Right atrium auricular region (tissue), 2 donors: ENCODE data around the gene IER2. TPM values are rescaled to one million over a fixed set of nuclear protein-coding genes. Genes with fewer than 3 reads are reported as not detected.
"Not testable (repeated sequence)": the region's sequence is repeated elsewhere in the genome, so short reads cannot be mapped to it uniquely, and the experiment has no call there.

Experiments used
- DNase-seq: peaks from one replicate; pipeline ENCODE4 v3.0.0-alpha.2; 2019; ENCODE audit warnings: low spot score
- H3K27ac ChIP-seq, 2 donors: fragments of 200-600 bp; sonication (generic); 1 replicate in 1 of 2; 2 replicates in 1 of 2; pipeline ENCODE4 v1.5.1; 2016 to 2019
- H3K27me3 ChIP-seq, 2 donors: fragments of 200-600 bp; sonication (generic); one replicate each; pipeline versions ENCODE4 v1.5.1 to v1.6.0; 2017 to 2019
- H3K36me3 ChIP-seq: fragments of 200-600 bp; sonication (generic); one replicate; pipeline ENCODE4 v1.5.1; 2016
- H3K4me1 ChIP-seq, 2 donors: fragments of 200-600 bp; sonication (generic); one replicate each; pipeline versions ENCODE4 v1.5.1 to v1.6.0; 2017 to 2019
- H3K4me3 ChIP-seq, 2 donors: fragments of 200-600 bp; sonication (generic); 1 replicate in 1 of 2; 2 replicates in 1 of 2; pipeline ENCODE4 v1.5.1; 2017 to 2019; ENCODE audit warnings: mild to moderate bottlenecking in 1 of 2, moderate library complexity in 1 of 2
- H3K9me3 ChIP-seq, 2 donors: fragments of 200-600 bp; sonication (generic); one replicate each; pipeline ENCODE4 v1.5.1; 2019
- total RNA-seq, 2 donors: library from RNA; depleted of rRNA; stranded (reverse); fragments of >200 nt; gene quantifications; one replicate each; pipeline ENCODE4 v1.1.0, GENCODE V29; 2016
- TF ChIP-seq, protein P1 (sequence below), 2 donors: fragments of 200-600 bp; sonication (generic); IDR thresholded peaks; one replicate each; pipeline ENCODE4 v1.5.1; 2019; ENCODE audit warnings: antibody characterized with exemption in 2 of 2

IER2 gene
- total RNA-seq, 2 donors from 2014 or later, result 35.4 to 139 TPM

DNA sequence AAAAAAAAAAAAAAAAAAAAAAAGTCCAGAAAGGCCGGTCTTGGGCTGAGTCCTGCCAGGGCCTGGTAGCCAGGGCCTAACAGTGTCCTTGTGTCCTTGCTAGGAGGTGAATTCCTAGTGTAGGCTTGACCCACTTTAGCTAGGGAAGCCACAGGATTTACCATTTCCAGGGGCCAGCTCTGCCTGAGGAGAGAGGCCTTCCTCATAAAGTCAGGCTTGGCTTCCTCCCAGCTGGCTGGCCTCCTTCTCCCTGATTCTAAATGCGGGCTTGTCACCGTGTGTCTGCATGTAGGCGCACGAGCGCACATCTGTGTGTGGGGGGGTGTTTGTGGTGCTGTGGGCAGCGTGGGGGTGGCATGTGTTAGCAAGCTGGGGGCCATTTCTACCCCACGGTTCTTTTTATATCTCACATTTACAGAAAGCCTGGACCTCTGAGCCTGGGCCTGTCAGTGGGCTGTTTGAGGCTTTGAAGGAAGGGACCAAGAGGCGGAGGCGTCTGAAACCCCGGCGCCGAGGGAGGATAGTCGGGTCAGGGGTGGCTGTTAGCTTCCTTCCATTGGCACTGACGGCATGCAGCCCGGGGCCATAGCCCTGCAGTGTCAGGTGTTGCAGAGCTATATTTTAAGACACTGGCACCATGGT is 31.7 kb downstream of the IER2 start:
- Histone ChIP-seq H3K27ac (peak overlapping the region; percentile 46 to 59), H3K9me3 (no peaks in the 10 kb centered on the region), H3K36me3 (no peaks in the 10 kb centered on the region), H3K4me3 (no peak overlapping the region), H3K27me3 (no peaks in the 10 kb centered on the region), H3K4me1 (peaks cover 0 to 13% of the 10 kb centered on the region in 2 donors)
- no peak for DNase-seq
- TF ChIP-seq, protein P1, sequence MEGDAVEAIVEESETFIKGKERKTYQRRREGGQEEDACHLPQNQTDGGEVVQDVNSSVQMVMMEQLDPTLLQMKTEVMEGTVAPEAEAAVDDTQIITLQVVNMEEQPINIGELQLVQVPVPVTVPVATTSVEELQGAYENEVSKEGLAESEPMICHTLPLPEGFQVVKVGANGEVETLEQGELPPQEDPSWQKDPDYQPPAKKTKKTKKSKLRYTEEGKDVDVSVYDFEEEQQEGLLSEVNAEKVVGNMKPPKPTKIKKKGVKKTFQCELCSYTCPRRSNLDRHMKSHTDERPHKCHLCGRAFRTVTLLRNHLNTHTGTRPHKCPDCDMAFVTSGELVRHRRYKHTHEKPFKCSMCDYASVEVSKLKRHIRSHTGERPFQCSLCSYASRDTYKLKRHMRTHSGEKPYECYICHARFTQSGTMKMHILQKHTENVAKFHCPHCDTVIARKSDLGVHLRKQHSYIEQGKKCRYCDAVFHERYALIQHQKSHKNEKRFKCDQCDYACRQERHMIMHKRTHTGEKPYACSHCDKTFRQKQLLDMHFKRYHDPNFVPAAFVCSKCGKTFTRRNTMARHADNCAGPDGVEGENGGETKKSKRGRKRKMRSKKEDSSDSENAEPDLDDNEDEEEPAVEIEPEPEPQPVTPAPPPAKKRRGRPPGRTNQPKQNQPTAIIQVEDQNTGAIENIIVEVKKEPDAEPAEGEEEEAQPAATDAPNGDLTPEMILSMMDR (IDR thresholded peaks at IDR 0.05), result no peak

DNA sequence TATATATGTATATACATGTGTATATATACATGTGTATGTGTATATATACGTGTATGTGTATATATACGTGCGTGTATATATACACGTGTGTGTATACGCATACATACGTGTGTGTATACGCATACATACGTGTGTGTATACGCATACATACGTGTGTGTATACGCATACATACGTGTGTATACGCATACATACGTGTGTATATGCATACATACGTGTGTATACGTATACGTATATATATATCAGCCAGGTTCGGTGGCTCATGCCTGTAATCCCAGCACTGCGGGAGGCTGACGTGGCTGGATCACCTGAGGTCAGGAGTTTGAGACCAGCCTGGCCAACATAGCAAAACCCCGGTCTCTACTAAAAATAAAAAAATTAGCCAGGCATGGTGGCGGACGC is 34.7 kb downstream of the IER2 start:
- H3K4me3 ChIP-seq, H3K9me3 ChIP-seq, H3K36me3 ChIP-seq, H3K27me3 ChIP-seq, DNase-seq, H3K27ac ChIP-seq: not testable (repeated sequence)
- peaks cover 0 to 13% of the 10 kb centered on the region in 2 donors for H3K4me1 ChIP-seq

DNA sequence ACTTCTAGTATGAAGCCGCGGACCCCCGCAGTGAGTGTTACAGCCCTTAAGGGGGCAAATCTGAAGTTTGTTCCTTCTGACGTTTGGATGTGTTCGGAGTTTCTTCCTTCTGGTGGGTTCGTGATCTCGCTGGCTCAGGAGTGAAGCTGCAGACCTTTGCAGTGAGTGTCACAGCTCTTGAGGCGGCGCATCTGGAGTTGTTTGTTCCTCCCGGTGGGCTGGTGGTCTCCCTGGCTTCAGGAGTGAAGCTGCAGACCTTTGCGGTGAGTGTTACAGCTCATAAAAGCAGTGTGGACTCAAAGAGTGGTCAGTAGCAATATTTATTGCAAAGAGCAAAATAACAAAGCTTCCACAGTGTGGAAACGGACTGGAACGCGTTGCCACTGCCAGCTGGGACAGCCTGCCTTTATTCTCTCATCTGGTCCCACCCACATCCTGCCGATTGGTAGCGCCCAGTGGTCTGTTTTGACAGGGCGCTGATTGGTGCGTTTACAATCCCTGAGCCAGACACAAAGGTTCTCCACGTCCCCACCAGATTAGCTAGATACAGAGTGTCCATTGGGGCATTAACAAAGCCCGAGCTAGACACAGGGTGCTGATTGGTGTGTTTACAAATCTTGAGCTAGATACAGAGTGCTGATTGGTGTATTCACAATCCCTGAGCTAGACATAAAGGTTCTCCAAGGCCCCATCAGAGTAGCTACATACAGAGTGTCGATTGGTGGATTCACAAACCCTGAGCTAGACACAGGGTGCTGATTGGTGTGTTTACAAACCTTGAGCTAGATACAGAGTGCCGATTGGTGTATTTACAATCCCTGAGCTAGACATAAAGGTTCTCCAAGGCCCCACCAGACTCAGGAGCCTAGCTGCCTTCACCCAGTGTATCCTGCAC is 35.8 kb downstream of the IER2 start:
- peaks cover 0 to 13% of the 10 kb centered on the region in 2 donors for H3K4me1 ChIP-seq
- not testable (repeated sequence) for H3K27me3 ChIP-seq, H3K27ac ChIP-seq, DNase-seq, H3K9me3 ChIP-seq, H3K36me3 ChIP-seq, H3K4me3 ChIP-seq

DNA sequence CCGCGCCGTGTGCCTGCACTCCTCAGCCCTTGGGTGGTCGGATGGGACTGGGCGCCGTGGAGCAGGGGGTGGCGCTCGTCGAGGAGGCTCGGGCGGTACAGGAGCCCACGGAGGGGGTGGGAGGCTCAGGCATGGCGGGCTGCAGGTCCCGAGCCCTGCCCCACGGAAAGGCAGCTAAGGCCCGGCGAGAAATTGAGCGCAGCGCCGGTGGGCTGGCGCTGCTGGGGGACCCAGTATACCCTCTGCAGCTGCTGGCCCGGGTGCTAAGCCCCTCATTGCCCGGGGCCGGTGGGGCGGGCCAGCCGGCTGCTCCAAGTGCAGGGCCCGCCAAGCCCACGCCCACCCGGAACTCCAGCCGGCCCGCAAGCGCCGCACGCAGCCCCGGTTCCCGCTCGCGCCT is 36.5 kb downstream of the IER2 start:
- H3K36me3 ChIP-seq, H3K27me3 ChIP-seq, DNase-seq, H3K4me3 ChIP-seq, H3K4me1 ChIP-seq, H3K9me3 ChIP-seq, H3K27ac ChIP-seq: not testable (repeated sequence)

DNA sequence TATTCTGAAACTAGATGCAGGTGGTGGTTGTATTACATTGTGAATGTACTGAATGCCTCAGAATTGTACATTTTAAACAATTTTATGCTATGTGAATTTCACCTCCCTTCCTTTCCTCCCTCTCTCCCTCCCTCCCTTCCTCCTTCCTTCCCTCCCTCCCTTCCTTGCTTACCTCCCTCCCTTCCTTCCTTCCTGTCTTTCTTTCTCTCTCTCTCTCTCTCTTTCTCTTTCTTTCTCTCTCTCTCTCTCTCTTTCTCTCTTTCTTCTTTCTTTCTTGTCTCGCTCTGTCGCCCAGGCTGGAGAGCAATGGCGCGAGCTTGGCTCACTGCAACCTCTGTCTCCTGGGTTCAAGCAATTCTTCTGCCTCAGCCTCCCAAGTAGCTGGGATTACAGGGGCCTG is 37.2 kb downstream of the IER2 start:
- Histone ChIP-seq H3K4me3 (no peak overlapping the region), H3K9me3 (no peaks in the 10 kb centered on the region), H3K27ac (no peak overlapping the region), H3K4me1 (peaks cover 0 to under 1% of the 10 kb centered on the region in 2 donors), H3K27me3 (no peaks in the 10 kb centered on the region), H3K36me3 (no peaks in the 10 kb centered on the region)
- DNase-seq, result no peak
- TF ChIP-seq, protein P1 (IDR thresholded peaks at IDR 0.05), result no peak

DNA sequence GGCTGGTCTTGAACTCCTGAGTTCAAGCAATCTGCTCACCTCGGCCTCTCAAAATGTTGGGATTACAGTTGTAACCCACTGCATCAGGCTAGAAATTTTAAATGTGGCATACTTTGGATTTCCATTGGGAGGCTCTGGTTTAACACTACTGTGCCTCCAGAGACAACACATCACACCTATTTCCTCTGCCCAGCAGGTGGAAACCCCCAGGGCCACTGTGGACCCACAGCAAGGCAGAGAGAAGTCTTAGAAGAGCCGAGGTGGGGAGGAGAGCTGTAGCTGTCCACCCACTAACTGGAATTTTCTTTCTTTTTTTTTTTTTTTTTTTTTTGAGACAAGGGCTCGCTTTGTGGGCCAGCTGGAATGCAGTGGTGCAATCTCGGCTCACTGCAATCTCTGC is 39.4 kb downstream of the IER2 start:
- TF ChIP-seq, protein P1 (IDR thresholded peaks at IDR 0.05), result no peak
- Histone ChIP-seq H3K9me3 (no peaks in the 10 kb centered on the region), H3K27me3 (no peaks in the 10 kb centered on the region)

DNA sequence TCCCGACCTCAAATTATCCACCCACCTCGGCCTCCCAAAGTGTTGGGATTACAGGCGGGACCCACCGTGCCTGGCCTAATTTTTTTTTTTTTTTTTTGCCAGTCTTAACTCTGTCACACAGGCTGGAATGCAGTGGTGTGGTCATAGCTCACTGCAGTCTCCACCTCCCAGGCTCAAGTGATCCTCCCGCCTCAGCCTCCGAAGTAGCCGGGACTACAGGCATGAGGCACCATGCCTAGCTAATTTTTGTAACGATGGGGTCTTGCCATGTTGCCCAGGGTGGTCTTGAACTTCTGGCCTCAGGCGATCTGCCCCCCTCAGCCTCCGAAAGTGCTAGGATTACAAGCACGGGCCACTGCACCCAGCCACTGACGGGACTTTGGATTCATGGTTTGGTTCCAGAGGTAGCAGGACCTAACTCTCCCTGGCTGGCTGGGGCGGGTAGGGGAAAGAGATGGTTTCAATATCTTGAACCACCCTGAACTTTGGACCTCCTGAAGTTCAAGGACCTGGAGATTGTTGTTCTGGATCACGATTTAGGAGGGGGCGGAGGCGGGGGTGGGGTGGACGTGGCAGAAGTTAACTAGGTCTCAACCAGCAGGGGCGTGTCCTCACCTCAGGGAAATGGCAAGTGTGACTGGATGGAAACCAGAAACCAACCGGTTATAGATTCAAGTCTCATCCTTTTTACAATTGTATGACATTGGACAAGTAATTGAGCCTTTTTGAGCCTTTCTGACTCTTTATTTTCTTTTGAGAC is 40.8 kb downstream of the IER2 start:
- Histone ChIP-seq H3K36me3 (no peaks in the 10 kb centered on the region), H3K4me1 (no peaks in the 10 kb centered on the region), H3K27me3 (no peaks in the 10 kb centered on the region), H3K9me3 (no peaks in the 10 kb centered on the region), H3K27ac (no peak overlapping the region), H3K4me3 (no peak overlapping the region)
- no peak for DNase-seq
- TF ChIP-seq, protein P1 (IDR thresholded peaks at IDR 0.05), result no peak

More for the DNA sequence above, 39.4 kb downstream of the IER2 start:
- H3K4me1 ChIP-seq, result no peaks in the 10 kb centered on the region
- DNase-seq, result no peak
- H3K27ac ChIP-seq, result no peak overlapping the region
- H3K4me3 ChIP-seq, result no peak overlapping the region
- H3K36me3 ChIP-seq, result no peaks in the 10 kb centered on the region
